ENCODE measurements around the gene MAP3K13.
"Not testable (repeated sequence)": the region's sequence is repeated elsewhere in the genome, so short reads cannot be mapped to it uniquely, and the experiment has no call there.

Gene MAP3K13

DNA sequence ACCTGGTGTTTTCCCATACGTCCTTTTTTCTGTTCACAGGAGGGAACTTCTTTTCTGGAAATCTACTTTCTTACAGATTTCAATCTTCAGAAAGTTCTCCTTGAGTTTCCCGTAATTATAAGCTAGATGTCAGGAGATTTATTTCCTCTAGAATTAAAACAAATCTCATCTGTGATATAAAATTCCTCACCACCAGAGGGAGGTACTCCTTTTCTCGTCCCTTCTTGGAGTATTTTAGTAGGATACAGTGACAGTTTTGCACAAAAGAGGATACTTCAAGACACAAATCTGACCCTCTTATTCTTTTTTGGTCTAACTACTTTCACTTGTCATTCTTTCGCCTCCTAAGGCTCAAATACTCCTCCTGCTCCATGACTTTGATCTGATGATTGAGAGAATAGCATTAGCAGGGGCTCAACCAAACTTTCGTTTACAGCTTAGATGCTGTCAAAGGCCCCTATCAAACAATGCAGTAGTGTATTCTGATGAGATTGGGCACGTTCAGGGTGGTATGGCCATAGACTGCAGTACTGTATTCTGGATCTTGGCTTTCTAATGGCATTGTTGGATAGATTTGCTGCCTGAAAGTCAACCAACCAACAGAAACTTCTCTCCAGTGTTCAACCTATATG lies 97.9 kb downstream of the MAP3K13 start:
- Histone ChIP-seq H3K4me2 (ENCODE audit: insufficient read depth, low read length, poor library complexity, severe bottlenecking) (no peak overlapping the region), H3K4me3 (ENCODE audit: low read length in 2 of 2) (no peak overlapping the region), H3K9ac (ENCODE audit: low read depth, low read length, poor library complexity) (no peak overlapping the region), H3K14ac (ENCODE audit: low read length) (no peak overlapping the region), H3K27ac (replicated peaks; ENCODE audit: low read length) (no peak overlapping the region), H2BK5ac (ENCODE audit: low read length) (no peak overlapping the region), H2AFZ (ENCODE audit: low read length) (no peak overlapping the region), H3K9me3 (replicated peaks in 1 of 2; ENCODE audit: control insufficient read depth in 2 of 2, insufficient read depth in 1 of 2, low read depth in 1 of 2, low read length in 2 of 2) (no peaks in the 10 kb centered on the region), H3K4me1 (ENCODE audit: control insufficient read depth in 2 of 2, insufficient read depth in 1 of 2, low read depth in 1 of 2, low read length in 2 of 2) (no peaks in the 10 kb centered on the region), H3K79me1 (ENCODE audit: low read depth, low read length) (no peaks in the 10 kb centered on the region), H3K23ac (ENCODE audit: low read depth, low read length, poor library complexity) (no peak overlapping the region), H3K27me3 (ENCODE audit: control insufficient read depth in 3 of 3, insufficient read depth in 3 of 3, low read depth in 1 of 3, low read length in 3 of 3) (no peaks in the 10 kb centered on the region), H4K91ac (ENCODE audit: low read depth, low read length, poor library complexity) (no peak overlapping the region), H2BK12ac (ENCODE audit: low read length) (no peak overlapping the region), H4K8ac (ENCODE audit: low read depth, low read length) (no peak overlapping the region), H3K4ac (ENCODE audit: low read length) (no peak overlapping the region), H3K18ac (ENCODE audit: low read length) (no peak overlapping the region), H2AK5ac (ENCODE audit: low read depth, low read length) (no peak overlapping the region), H2BK120ac (ENCODE audit: low read depth, low read length) (no peak overlapping the region), H2BK15ac (ENCODE audit: low read length) (no peak overlapping the region), H3K36me3 (replicated peaks in 1 of 2; ENCODE audit: control insufficient read depth in 2 of 2, insufficient read depth in 2 of 2, low read length in 2 of 2) (peaks cover 3 to 5% of the 10 kb centered on the region in 2 donors)
- DNase-seq (ENCODE audit: low spot score): no peak
- no CpG with 5 or more reads among the region's 6 CpGs for WGBS, 2 donors (ENCODE audit: extremely low coverage in 2 of 2, insufficient read length in 2 of 2, insufficient replicate concordance in 1 of 2)

DNA sequence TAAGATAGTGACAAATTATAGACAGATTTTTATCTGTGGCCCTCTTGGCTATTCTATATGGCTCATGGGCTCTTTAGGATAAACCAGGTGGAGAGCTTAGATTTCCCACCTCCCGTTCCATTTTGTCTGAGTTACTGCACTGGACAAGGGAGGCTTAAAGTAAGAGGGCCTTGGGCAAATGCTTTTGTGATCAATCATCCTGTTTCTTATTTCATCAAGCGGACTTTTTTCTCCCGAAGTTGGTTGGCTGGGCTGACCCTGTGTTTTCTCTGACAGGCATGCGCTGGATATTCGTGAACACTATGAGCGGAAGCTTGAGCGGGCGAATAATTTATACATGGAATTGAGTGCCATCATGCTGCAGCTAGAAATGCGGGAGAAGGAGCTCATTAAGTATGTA lies 102.5 kb downstream of the MAP3K13 start:
- Histone ChIP-seq H2BK120ac (ENCODE audit: low read depth, low read length) (no peak overlapping the region), H2AFZ (ENCODE audit: low read length) (no peak overlapping the region), H3K14ac (ENCODE audit: low read length) (no peak overlapping the region), H4K91ac (ENCODE audit: low read depth, low read length, poor library complexity) (no peak overlapping the region), H2BK15ac (ENCODE audit: low read length) (no peak overlapping the region), H2BK12ac (ENCODE audit: low read length) (no peak overlapping the region), H3K9ac (ENCODE audit: low read depth, low read length, poor library complexity) (no peak overlapping the region), H3K23ac (ENCODE audit: low read depth, low read length, poor library complexity) (no peak overlapping the region), H3K4ac (ENCODE audit: low read length) (no peak overlapping the region), H3K4me3 (ENCODE audit: low read length in 2 of 2) (no peak overlapping the region), H3K27me3 (ENCODE audit: control insufficient read depth in 3 of 3, insufficient read depth in 3 of 3, low read depth in 1 of 3, low read length in 3 of 3) (no peaks in the 10 kb centered on the region), H3K9me3 (replicated peaks in 1 of 2; ENCODE audit: control insufficient read depth in 2 of 2, insufficient read depth in 1 of 2, low read depth in 1 of 2, low read length in 2 of 2) (no peaks in the 10 kb centered on the region), H2BK5ac (ENCODE audit: low read length) (no peak overlapping the region), H4K8ac (ENCODE audit: low read depth, low read length) (no peak overlapping the region), H3K4me1 (ENCODE audit: control insufficient read depth in 2 of 2, insufficient read depth in 1 of 2, low read depth in 1 of 2, low read length in 2 of 2) (no peaks in the 10 kb centered on the region), H3K27ac (replicated peaks; ENCODE audit: low read length) (no peak overlapping the region), H3K4me2 (ENCODE audit: insufficient read depth, low read length, poor library complexity, severe bottlenecking) (no peak overlapping the region), H3K36me3 (replicated peaks in 1 of 2; ENCODE audit: control insufficient read depth in 2 of 2, insufficient read depth in 2 of 2, low read length in 2 of 2) (peaks cover 4 to 21% of the 10 kb centered on the region in 2 donors), H3K18ac (ENCODE audit: low read length) (no peak overlapping the region), H2AK5ac (ENCODE audit: low read depth, low read length) (no peak overlapping the region), H3K79me1 (ENCODE audit: low read depth, low read length) (no peaks in the 10 kb centered on the region)
- WGBS, 2 donors (ENCODE audit: extremely low coverage in 2 of 2, insufficient read length in 2 of 2, insufficient replicate concordance in 1 of 2): no CpG with 5 or more reads among the region's 9 CpGs
- DNase-seq (ENCODE audit: low spot score): no peak

DNA sequence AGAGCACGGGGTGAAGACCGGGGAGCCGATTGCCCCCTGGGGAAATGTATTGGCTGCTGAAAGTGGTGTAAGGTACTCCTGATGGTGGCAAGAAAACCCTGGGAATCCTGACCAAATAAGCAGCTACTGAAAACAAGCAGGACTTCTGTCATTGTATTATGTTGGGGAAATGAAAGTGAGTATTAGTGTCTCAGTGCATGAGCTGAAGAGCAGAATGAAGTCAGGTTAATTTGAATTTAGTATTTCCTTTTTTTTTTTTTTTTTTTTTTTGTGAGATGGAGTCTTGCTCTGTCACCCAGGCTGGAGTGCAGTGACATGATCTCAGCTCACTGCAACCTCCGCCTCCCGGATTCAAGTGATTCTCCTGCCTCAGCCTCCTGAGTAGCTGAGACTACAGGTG lies 103.2 kb downstream of the MAP3K13 start:
- not testable (repeated sequence) for H3K79me1 ChIP-seq (ENCODE audit: low read depth, low read length); H3K9me3 ChIP-seq (replicated peaks in 1 of 2; ENCODE audit: control insufficient read depth in 2 of 2, insufficient read depth in 1 of 2, low read depth in 1 of 2, low read length in 2 of 2); H4K8ac ChIP-seq (ENCODE audit: low read depth, low read length); H3K4ac ChIP-seq (ENCODE audit: low read length); H2AFZ ChIP-seq (ENCODE audit: low read length); DNase-seq (ENCODE audit: low spot score); H3K18ac ChIP-seq (ENCODE audit: low read length); H2BK120ac ChIP-seq (ENCODE audit: low read depth, low read length); H3K27me3 ChIP-seq (ENCODE audit: control insufficient read depth in 3 of 3, insufficient read depth in 3 of 3, low read depth in 1 of 3, low read length in 3 of 3); H3K4me3 ChIP-seq (ENCODE audit: low read length in 2 of 2); H2BK5ac ChIP-seq (ENCODE audit: low read length); H3K9ac ChIP-seq (ENCODE audit: low read depth, low read length, poor library complexity); H2BK12ac ChIP-seq (ENCODE audit: low read length); H3K4me2 ChIP-seq (ENCODE audit: insufficient read depth, low read length, poor library complexity, severe bottlenecking); H2AK5ac ChIP-seq (ENCODE audit: low read depth, low read length); H3K14ac ChIP-seq (ENCODE audit: low read length); H3K4me1 ChIP-seq (ENCODE audit: control insufficient read depth in 2 of 2, insufficient read depth in 1 of 2, low read depth in 1 of 2, low read length in 2 of 2); H3K27ac ChIP-seq (replicated peaks; ENCODE audit: low read length); H3K23ac ChIP-seq (ENCODE audit: low read depth, low read length, poor library complexity); H4K91ac ChIP-seq (ENCODE audit: low read depth, low read length, poor library complexity); H2BK15ac ChIP-seq (ENCODE audit: low read length)
- WGBS, 2 donors (ENCODE audit: extremely low coverage in 2 of 2, insufficient read length in 2 of 2, insufficient replicate concordance in 1 of 2): no CpG with 5 or more reads among the region's 5 CpGs
- H3K36me3 ChIP-seq (replicated peaks in 1 of 2; ENCODE audit: control insufficient read depth in 2 of 2, insufficient read depth in 2 of 2, low read length in 2 of 2): peaks cover 4 to 21% of the 10 kb centered on the region in 2 donors

DNA sequence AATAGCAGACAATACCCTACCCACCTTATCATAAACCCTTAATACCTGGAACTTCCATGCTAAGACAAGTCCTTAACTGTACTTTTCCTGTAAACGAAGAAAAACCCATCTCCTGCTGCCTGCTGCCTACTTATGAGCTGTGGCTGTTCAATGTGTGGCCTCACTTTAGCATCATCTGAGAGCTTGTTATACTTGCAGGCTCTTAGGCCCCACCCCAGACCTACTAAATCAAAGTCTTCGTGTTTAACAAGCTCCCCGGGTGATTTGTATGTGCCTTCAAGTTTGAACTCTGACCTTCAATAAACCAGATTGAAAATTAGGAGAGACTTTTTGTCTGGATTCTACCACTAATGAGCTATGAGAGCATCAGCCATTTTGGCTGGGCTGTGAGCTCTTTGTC lies 106.6 kb downstream of the MAP3K13 start:
- Histone ChIP-seq H3K4me3 (ENCODE audit: low read length in 2 of 2) (no peak overlapping the region), H2BK120ac (ENCODE audit: low read depth, low read length) (no peak overlapping the region), H3K79me1 (ENCODE audit: low read depth, low read length) (no peaks in the 10 kb centered on the region), H2BK5ac (ENCODE audit: low read length) (no peak overlapping the region), H3K14ac (ENCODE audit: low read length) (no peak overlapping the region), H2BK15ac (ENCODE audit: low read length) (no peak overlapping the region), H4K8ac (ENCODE audit: low read depth, low read length) (no peak overlapping the region), H2AK5ac (ENCODE audit: low read depth, low read length) (no peak overlapping the region), H2BK12ac (ENCODE audit: low read length) (no peak overlapping the region), H3K27me3 (ENCODE audit: control insufficient read depth in 3 of 3, insufficient read depth in 3 of 3, low read depth in 1 of 3, low read length in 3 of 3) (no peaks in the 10 kb centered on the region), H3K23ac (ENCODE audit: low read depth, low read length, poor library complexity) (no peak overlapping the region), H3K36me3 (replicated peaks in 1 of 2; ENCODE audit: control insufficient read depth in 2 of 2, insufficient read depth in 2 of 2, low read length in 2 of 2) (peaks cover 4 to 24% of the 10 kb centered on the region in 2 donors), H3K27ac (replicated peaks; ENCODE audit: low read length) (no peak overlapping the region), H3K9me3 (replicated peaks in 1 of 2; ENCODE audit: control insufficient read depth in 2 of 2, insufficient read depth in 1 of 2, low read depth in 1 of 2, low read length in 2 of 2) (no peaks in the 10 kb centered on the region), H3K18ac (ENCODE audit: low read length) (no peak overlapping the region), H3K4me1 (ENCODE audit: control insufficient read depth in 2 of 2, insufficient read depth in 1 of 2, low read depth in 1 of 2, low read length in 2 of 2) (no peaks in the 10 kb centered on the region), H3K4me2 (ENCODE audit: insufficient read depth, low read length, poor library complexity, severe bottlenecking) (no peak overlapping the region), H3K9ac (ENCODE audit: low read depth, low read length, poor library complexity) (no peak overlapping the region), H3K4ac (ENCODE audit: low read length) (no peak overlapping the region), H4K91ac (ENCODE audit: low read depth, low read length, poor library complexity) (no peak overlapping the region), H2AFZ (ENCODE audit: low read length) (no peak overlapping the region)
- DNase-seq (ENCODE audit: low spot score): no peak
- no CpG with 5 or more reads among the region's 3 CpGs for WGBS, 2 donors (ENCODE audit: extremely low coverage in 2 of 2, insufficient read length in 2 of 2, insufficient replicate concordance in 1 of 2)
